HG02763 (cell line): ENCODE measurements around the gene C1QTNF7.

Source experiments
- ATAC-seq: cut with Tn5 transposase; IDR thresholded peaks from one replicate; pipeline ENCODE4 v1.9.1; 2021; ENCODE audit warnings: mild to moderate bottlenecking, moderate library complexity; ENCODE audit not compliant: unreplicated experiment

C1QTNF7 gene

GRCh38 chr4:15413010-15413622 lies 14.7 kb upstream of the C1QTNF7 start:
- ATAC-seq = no peak

GRCh38 chr4:15413623-15414019 lies 14.2 kb upstream of the C1QTNF7 start:
- ATAC-seq = no peak

- no peak for ATAC-seq
Observed at GRCh38 chr4:15414551-15415091, 13.2 kb upstream of the C1QTNF7 start.

- no peak for ATAC-seq
Observed at GRCh38 chr4:15416357-15417232, 11.2 kb upstream of the C1QTNF7 start.

GRCh38 chr4:15417233-15417660 lies 10.6 kb upstream of the C1QTNF7 start:
- no peak for ATAC-seq

GRCh38 chr4:15418956-15419355 lies 8.9 kb upstream of the C1QTNF7 start:
- no peak for ATAC-seq

- ATAC-seq = no peak
Observed at GRCh38 chr4:15420642-15421041, 7.2 kb upstream of the C1QTNF7 start.

- no peak for ATAC-seq
Observed at GRCh38 chr4:15423285-15423711, 4.5 kb upstream of the C1QTNF7 start.

- ATAC-seq = no peak
Observed at GRCh38 chr4:15425520-15425919, 2.3 kb upstream of the C1QTNF7 start.

GRCh38 chr4:15427161-15427560 lies 672 bp upstream of the C1QTNF7 start:
- ATAC-seq = no peak

- ATAC-seq = no peak
Observed at GRCh38 chr4:15428611-15429010, 778 bp downstream of the C1QTNF7 start.

- ATAC-seq = no peak
Observed at GRCh38 chr4:15434091-15434490, 6.3 kb downstream of the C1QTNF7 start.

- no peak for ATAC-seq
Observed at GRCh38 chr4:15434676-15435075, 6.8 kb downstream of the C1QTNF7 start.

- no peak for ATAC-seq
Observed at GRCh38 chr4:15436513-15436912, 8.7 kb downstream of the C1QTNF7 start.

- ATAC-seq = no peak
Observed at GRCh38 chr4:15438939-15439524, 11.2 kb downstream of the C1QTNF7 start.

- ATAC-seq = no peak
Observed at GRCh38 chr4:15443371-15444160, 15.7 kb downstream of the C1QTNF7 start.

- ATAC-seq = no peak
Observed at GRCh38 chr4:15444276-15444675, 16.4 kb downstream of the C1QTNF7 start.

- ATAC-seq = no peak
Observed at GRCh38 chr4:15444879-15445547, 17.2 kb downstream of the C1QTNF7 start.

GRCh38 chr4:15451181-15451865 lies 23.5 kb downstream of the C1QTNF7 start:
- no peak for ATAC-seq
